Ishikawa (cell line): ENCODE results near the gene RFX4.

Experiments used
- CEBPB ChIP-seq: IDR thresholded peaks from 2 replicates; pipeline ENCODE4 v1.6.1; 2012
- CREB1 ChIP-seq: IDR thresholded peaks from 2 replicates; pipeline ENCODE4 v1.6.1; 2012; ENCODE audit warnings: low read depth
- EGR1 ChIP-seq: IDR thresholded peaks from 2 replicates; pipeline ENCODE4 v1.6.1; 2012
- EP300 ChIP-seq: IDR thresholded peaks from 2 replicates; pipeline ENCODE4 v1.6.1; 2012; ENCODE audit warnings: borderline replicate concordance
- FOXM1 ChIP-seq: IDR thresholded peaks from 2 replicates; pipeline ENCODE4 v1.6.1; 2012; ENCODE audit warnings: low read depth, borderline replicate concordance
- NFIC ChIP-seq: IDR thresholded peaks from 2 replicates; pipeline ENCODE4 v1.6.1; 2012
- RAD21 ChIP-seq: IDR thresholded peaks from 2 replicates; pipeline ENCODE4 v1.6.1; 2012; ENCODE audit warnings: low read depth
- REST ChIP-seq: IDR thresholded peaks from 2 replicates; pipeline ENCODE4 v1.6.1; 2012; ENCODE audit warnings: low read depth, mild to moderate bottlenecking
- TAF1 ChIP-seq: IDR thresholded peaks from 2 replicates; pipeline ENCODE4 v1.6.1; 2012; ENCODE audit warnings: low read depth, mild to moderate bottlenecking
- USF1 ChIP-seq: IDR thresholded peaks from 2 replicates; pipeline ENCODE4 v1.6.1; 2012
- YY1 ChIP-seq: IDR thresholded peaks from 2 replicates; pipeline ENCODE4 v1.6.1; 2012; ENCODE audit warnings: low read depth
- ZBTB7A ChIP-seq: IDR thresholded peaks from 2 replicates; pipeline ENCODE4 v1.6.1; 2012; ENCODE audit warnings: low read depth
- TF ChIP-seq, protein P1 (sequence below): IDR thresholded peaks from 2 replicates; pipeline ENCODE4 v1.6.1; 2012

DNA sequence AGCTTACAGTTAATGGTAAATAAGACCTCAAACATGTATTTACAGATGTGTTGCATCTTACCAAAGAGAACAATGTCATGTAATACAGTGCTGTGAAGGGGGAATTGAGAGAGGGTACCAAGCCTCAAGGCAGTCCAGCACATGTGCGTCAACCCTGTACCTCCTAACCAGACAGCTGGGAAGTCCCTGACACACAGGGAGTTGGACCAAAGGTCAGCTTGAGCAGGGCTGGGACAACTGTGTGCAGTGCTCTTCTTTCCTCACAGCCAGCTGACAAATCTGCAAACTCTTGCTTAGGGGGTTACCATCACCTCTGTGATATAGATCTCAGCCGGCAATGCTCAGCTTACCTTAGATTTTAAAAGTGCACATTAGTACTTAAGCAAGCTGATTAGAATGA lies 134.9 kb downstream of the RFX4 start:
- TF ChIP-seq YY1, result no peak
- TF ChIP-seq REST, result no peak
- no peak for TF ChIP-seq EP300
- no peak for TF ChIP-seq TAF1
- no peak for TF ChIP-seq CREB1
- no peak for TF ChIP-seq RAD21
- TF ChIP-seq NFIC, result no peak
- no peak for TF ChIP-seq USF1
- no peak for TF ChIP-seq CEBPB
- TF ChIP-seq FOXM1, result no peak
- TF ChIP-seq, protein P1, sequence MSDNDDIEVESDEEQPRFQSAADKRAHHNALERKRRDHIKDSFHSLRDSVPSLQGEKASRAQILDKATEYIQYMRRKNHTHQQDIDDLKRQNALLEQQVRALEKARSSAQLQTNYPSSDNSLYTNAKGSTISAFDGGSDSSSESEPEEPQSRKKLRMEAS, result no peak
- no peak for TF ChIP-seq EGR1
- TF ChIP-seq ZBTB7A, result no peak
